Measurements from ENCODE around the gene PIEZO2. TPM values are rescaled to one million over a fixed set of nuclear protein-coding genes. Genes with fewer than 3 reads are reported as not detected.

Gene PIEZO2
- total RNA-seq, 6 experiments from 2014 or later = not detected

GRCh38 chr18:10690035-10690329 lies 459.4 kb downstream of the PIEZO2 start:
- H3K27ac Mint-ChIP-seq = no peak overlapping the region
- H3K36me3 Mint-ChIP-seq (ENCODE audit: low read depth) = no peaks in the 10 kb centered on the region
- no peaks in the 10 kb centered on the region for H3K4me1 Mint-ChIP-seq (ENCODE audit: low read depth)
- TF ChIP-seq, protein P1, sequence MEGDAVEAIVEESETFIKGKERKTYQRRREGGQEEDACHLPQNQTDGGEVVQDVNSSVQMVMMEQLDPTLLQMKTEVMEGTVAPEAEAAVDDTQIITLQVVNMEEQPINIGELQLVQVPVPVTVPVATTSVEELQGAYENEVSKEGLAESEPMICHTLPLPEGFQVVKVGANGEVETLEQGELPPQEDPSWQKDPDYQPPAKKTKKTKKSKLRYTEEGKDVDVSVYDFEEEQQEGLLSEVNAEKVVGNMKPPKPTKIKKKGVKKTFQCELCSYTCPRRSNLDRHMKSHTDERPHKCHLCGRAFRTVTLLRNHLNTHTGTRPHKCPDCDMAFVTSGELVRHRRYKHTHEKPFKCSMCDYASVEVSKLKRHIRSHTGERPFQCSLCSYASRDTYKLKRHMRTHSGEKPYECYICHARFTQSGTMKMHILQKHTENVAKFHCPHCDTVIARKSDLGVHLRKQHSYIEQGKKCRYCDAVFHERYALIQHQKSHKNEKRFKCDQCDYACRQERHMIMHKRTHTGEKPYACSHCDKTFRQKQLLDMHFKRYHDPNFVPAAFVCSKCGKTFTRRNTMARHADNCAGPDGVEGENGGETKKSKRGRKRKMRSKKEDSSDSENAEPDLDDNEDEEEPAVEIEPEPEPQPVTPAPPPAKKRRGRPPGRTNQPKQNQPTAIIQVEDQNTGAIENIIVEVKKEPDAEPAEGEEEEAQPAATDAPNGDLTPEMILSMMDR (IDR thresholded peaks at IDR 0.05) = no peak
- no peaks in the 10 kb centered on the region for H3K9me3 Mint-ChIP-seq
- H3K27me3 Mint-ChIP-seq (ENCODE audit: insufficient read depth) = peaks cover 8% of the 10 kb centered on the region
- no peak overlapping the region for H3K4me3 Mint-ChIP-seq
- no peak for DNase-seq

GRCh38 chr18:10689236-10690034 lies 459.9 kb downstream of the PIEZO2 start:
- no peak for DNase-seq
- H3K9me3 Mint-ChIP-seq = no peaks in the 10 kb centered on the region
- no peak overlapping the region for H3K4me3 Mint-ChIP-seq
- H3K27ac Mint-ChIP-seq = no peak overlapping the region
- H3K4me1 Mint-ChIP-seq (ENCODE audit: low read depth) = no peaks in the 10 kb centered on the region
- peaks cover 8% of the 10 kb centered on the region for H3K27me3 Mint-ChIP-seq (ENCODE audit: insufficient read depth)
- no peaks in the 10 kb centered on the region for H3K36me3 Mint-ChIP-seq (ENCODE audit: low read depth)
- TF ChIP-seq, protein P1 (IDR thresholded peaks at IDR 0.05) = no peak

- DNase-seq = no peak
- no peaks in the 10 kb centered on the region for H3K9me3 Mint-ChIP-seq
- no peaks in the 10 kb centered on the region for H3K36me3 Mint-ChIP-seq (ENCODE audit: low read depth)
- no peak overlapping the region for H3K27ac Mint-ChIP-seq
- H3K27me3 Mint-ChIP-seq (ENCODE audit: insufficient read depth) = peaks cover 8% of the 10 kb centered on the region
- no peak overlapping the region for H3K4me3 Mint-ChIP-seq
- H3K4me1 Mint-ChIP-seq (ENCODE audit: low read depth) = no peaks in the 10 kb centered on the region
- TF ChIP-seq, protein P1 (IDR thresholded peaks at IDR 0.05) = no peak
These were observed 460.6 kb downstream of the PIEZO2 start for GRCh38 chr18:10688766-10689165.

DNA sequence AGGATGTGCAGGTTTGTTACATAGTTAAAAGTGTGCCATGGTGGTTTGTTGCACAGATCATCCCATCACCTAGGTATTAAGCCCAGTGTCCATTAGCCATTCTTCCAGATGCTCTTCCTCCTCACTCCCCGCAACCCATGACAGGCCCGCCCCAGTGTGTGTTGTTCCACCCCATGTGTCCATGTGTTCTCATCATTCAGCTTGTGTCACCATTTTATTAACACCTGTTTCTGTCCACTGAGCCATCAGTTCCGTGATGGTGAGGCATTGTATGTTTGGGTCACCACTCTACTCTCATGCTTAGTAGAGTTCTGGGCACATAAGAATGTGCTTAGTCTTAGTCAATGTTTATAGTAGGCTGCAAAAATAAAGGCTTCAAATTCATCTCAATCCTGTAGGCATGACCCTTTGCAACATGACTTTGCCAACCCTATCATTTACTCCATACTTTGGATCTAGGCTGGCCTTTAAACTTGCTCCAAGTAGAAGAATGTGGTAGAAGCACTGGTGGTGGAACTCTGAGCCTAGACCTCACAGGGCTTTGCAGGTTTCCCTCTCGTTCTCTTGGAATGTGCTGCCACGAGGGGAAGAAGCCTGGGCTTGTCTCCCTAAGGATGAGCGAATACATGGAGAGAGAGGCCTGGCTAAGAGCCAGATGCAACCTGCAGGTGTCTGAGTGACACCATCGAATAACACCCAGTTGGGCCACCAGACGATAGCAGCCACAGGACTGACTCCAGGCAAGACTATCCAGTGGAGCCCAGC lies 462.0 kb downstream of the PIEZO2 start:
- H3K36me3 Mint-ChIP-seq (ENCODE audit: low read depth) = no peaks in the 10 kb centered on the region
- H3K27me3 Mint-ChIP-seq (ENCODE audit: insufficient read depth) = peaks cover 8% of the 10 kb centered on the region
- DNase-seq = no peak
- TF ChIP-seq, protein P1 (IDR thresholded peaks at IDR 0.05) = no peak
- H3K9me3 Mint-ChIP-seq = no peaks in the 10 kb centered on the region
- H3K4me3 Mint-ChIP-seq = no peak overlapping the region
- no peak overlapping the region for H3K27ac Mint-ChIP-seq
- no peaks in the 10 kb centered on the region for H3K4me1 Mint-ChIP-seq (ENCODE audit: low read depth)

DNA sequence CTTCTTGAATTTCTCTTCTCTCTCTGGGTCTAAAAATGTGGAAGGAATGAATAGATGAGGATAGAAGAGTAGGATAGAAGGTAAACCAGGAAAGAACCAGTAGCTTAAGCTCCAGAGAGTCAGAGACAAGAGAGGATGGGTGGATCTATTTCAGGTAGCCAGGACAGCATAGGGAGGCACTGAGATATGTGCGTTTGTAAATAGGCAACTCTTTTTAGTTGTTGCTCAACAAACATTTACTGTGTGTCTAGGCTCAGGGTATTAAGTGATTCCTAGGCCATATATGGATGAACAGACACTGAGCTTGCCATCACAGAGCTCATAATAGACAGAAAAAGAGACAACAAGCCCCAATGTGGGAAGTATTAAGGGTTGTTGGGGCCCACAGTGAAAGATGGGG lies 463.1 kb downstream of the PIEZO2 start:
- TF ChIP-seq, protein P1 (IDR thresholded peaks at IDR 0.05) = no peak
- Mint-ChIP-seq H3K4me3 (no peak overlapping the region), H3K27me3 (ENCODE audit: insufficient read depth) (peaks cover 9% of the 10 kb centered on the region), H3K27ac (no peak overlapping the region), H3K36me3 (ENCODE audit: low read depth) (no peaks in the 10 kb centered on the region), H3K9me3 (no peaks in the 10 kb centered on the region), H3K4me1 (ENCODE audit: low read depth) (no peaks in the 10 kb centered on the region)
- DNase-seq = no peak

All from HFFc6 (cell line).